Sigmoid colon (tissue), 7 donors: ENCODE measurements around the gene ERBB2. TPM values are rescaled to one million over a fixed set of nuclear protein-coding genes. Genes with fewer than 3 reads are reported as not detected.

Source experiments
- DNase-seq: peaks from one replicate; pipeline ENCODE4 v3.0.0-alpha.2; 2019
- H3K27ac ChIP-seq, 4 donors: fragments of 200-600 bp; sonication (generic); one replicate each; pipeline ENCODE4 v1.5.1; 2016 to 2019; ENCODE audit warnings: mild to moderate bottlenecking in 1 of 4
- H3K27me3 ChIP-seq, 3 donors: fragments of 200-600 bp; sonication (generic); one replicate each; pipeline ENCODE4 v1.5.1; 2019; ENCODE audit warnings: mild to moderate bottlenecking in 1 of 3
- H3K36me3 ChIP-seq, 4 donors: fragments of 200-600 bp; sonication (generic); one replicate each; pipeline ENCODE4 v1.5.1; 2016 to 2019
- H3K4me1 ChIP-seq, 4 donors: fragments of 200-600 bp; sonication (generic); one replicate each; pipeline ENCODE4 v1.5.1; 2017 to 2019
- H3K4me3 ChIP-seq, 4 donors: fragments of 200-600 bp; sonication (generic); one replicate each; pipeline ENCODE4 v1.5.1; 2017 to 2019; ENCODE audit warnings: mild to moderate bottlenecking in 2 of 4, moderate library complexity in 1 of 4
- H3K9me3 ChIP-seq, 4 donors: fragments of 200-600 bp in 3 of 4; sonication (generic) in 3 of 4; one replicate each; pipeline versions ENCODE4 v1.5.1 to v1.6.1; 2013 to 2019
- CTCF ChIP-seq, 4 experiments: fragments of 450-650 bp in 3 of 4; fragments of 200-600 bp in 1 of 4; IDR thresholded peaks; one replicate each; pipeline ENCODE4 v1.5.1; 2016 to 2019; ENCODE audit warnings: antibody characterized with exemption in 4 of 4, mild to moderate bottlenecking in 3 of 4, moderate library complexity in 2 of 4
- EP300 ChIP-seq, 4 donors: sonication (generic); formaldehyde crosslinking; IDR thresholded peaks; one replicate each; pipeline ENCODE4 v1.6.1; 2017; ENCODE audit warnings: antibody characterized with exemption in 4 of 4
- POLR2A ChIP-seq, 2 donors: fragments of 450-650 bp; IDR thresholded peaks; one replicate each; pipeline ENCODE4 v1.6.1; 2016; ENCODE audit warnings: antibody characterized with exemption in 2 of 2, mild to moderate bottlenecking in 2 of 2, moderate library complexity in 2 of 2
- POLR2AphosphoS5 ChIP-seq, 4 donors: sonication (generic); formaldehyde crosslinking; IDR thresholded peaks; one replicate each; pipeline ENCODE4 v1.6.1; 2017; ENCODE audit warnings: antibody characterized with exemption in 4 of 4
- whole genome bisulfite sequencing, 2 donors: extraction: QIAGEN DNeasy Blood & Tissue Kit; methylation state at CpG; one replicate each; pipeline ENCODE4 v1.1.7; 2013; 5-methylcytosine and 5-hydroxymethylcytosine counted together
- intact Hi-C: fragments of 100-400 bp; cut with DNase I; formaldehyde crosslinking; loops from one replicate; pipeline ENCODE4 v1.15.1; 2023
- polyA plus RNA-seq, 3 donors: library from polyadenylated mRNA; stranded (reverse); fragments of 200-250 nt; gene quantifications; one replicate each; pipeline ENCODE4 v1.2.3, GENCODE V29; 2013
- total RNA-seq, 4 donors: library from RNA; depleted of rRNA; stranded (reverse); fragments of >200 nt; gene quantifications; one replicate each; pipeline ENCODE4 v1.1.0, GENCODE V29; 2016
- donor health status: healthy with polysubstance abuse.
- donor health status: Bipolar disorder and iron deficiency.
- donor health status: healthy.

ERBB2 gene
- total and polyA plus RNA-seq, 7 donors: 11.8 to 58.9 (median 21.0) TPM

- Histone ChIP-seq H3K27me3 (no peaks in the 10 kb centered on the region), H3K27ac (peak overlapping the region; percentile 86 to 91 (median 87)), H3K36me3 (peaks cover 6 to 47% (median 22%) of the 10 kb centered on the region in 4 donors), H3K9me3 (no peaks in the 10 kb centered on the region), H3K4me3 (peak overlapping the region; percentile 62 to 86 (median 72)), H3K4me1 (peaks cover 0 to 12% (median 10%) of the 10 kb centered on the region in 4 donors)
- WGBS, 2 donors: 57 to 76% methylated on average over 6 of the region's 6 CpGs
- no peak for DNase-seq
- intact Hi-C loops: loop anchor here (2.0 kb wide), 1 partner anchor 29 kb away; the partner anchor contains the start of gene ERBB2
- no peak for TF ChIP-seq CTCF (IDR thresholded peaks at IDR 0.05)
- no peak for TF ChIP-seq POLR2AphosphoS5 (IDR thresholded peaks at IDR 0.05)
- TF ChIP-seq EP300 (IDR thresholded peaks at IDR 0.05): no peak
- TF ChIP-seq POLR2A (IDR thresholded peaks at IDR 0.05): no peak
These were observed 29.5 kb downstream of the ERBB2 start for GRCh38 chr17:39729280-39729851.

GRCh38 chr17:39730095-39730921, 30.4 kb downstream of the ERBB2 start, which contains the start of gene MIEN1:
Gene MIEN1 (minus strand): TSS chr17:39730532. CDS start chr17:39730495, 37 bp downstream.
- 1% methylated on average over 65 of the region's 65 CpGs for WGBS, 2 donors
- Histone ChIP-seq H3K4me1 (peaks cover 0 to 12% (median 10%) of the 10 kb centered on the region in 4 donors), H3K27ac (peak within 1 kb of the TSS; percentile 86 to 91 (median 87)), H3K27me3 (no peaks in the 10 kb centered on the region), H3K36me3 (peaks cover 0 to 37% (median 15%) of the 10 kb centered on the region in 4 donors), H3K9me3 (no peaks in the 10 kb centered on the region), H3K4me3 (peak within 1 kb of the TSS; percentile 62 to 86 (median 72))
- DNase-seq: peak; percentile 95
- TF ChIP-seq EP300 (IDR thresholded peaks at IDR 0.05): no peak
- peak; percentile 82 to 91 (median 82) for TF ChIP-seq CTCF (IDR thresholded peaks at IDR 0.05)
- TF ChIP-seq POLR2AphosphoS5 (IDR thresholded peaks at IDR 0.05): peak; percentile 85 to 97 (median 94)
- peak; percentile 62 to 82 for TF ChIP-seq POLR2A (IDR thresholded peaks at IDR 0.05)
- intact Hi-C loops: loop anchor here (1.0 to 5.0 kb wide), 4 partner anchors 24 to 108 kb away; partner anchors contain the start of genes PGAP3 and STARD3

- Histone ChIP-seq H3K4me1 (peaks cover 0 to 12% (median 10%) of the 10 kb centered on the region in 4 donors), H3K9me3 (no peaks in the 10 kb centered on the region), H3K27ac (no peak overlapping the region), H3K36me3 (peaks cover 0 to 17% (median 13%) of the 10 kb centered on the region in 4 donors), H3K4me3 (no peak overlapping the region), H3K27me3 (peaks cover 0 to 21% (median 18%) of the 10 kb centered on the region in 3 donors)
- intact Hi-C loops: loop anchor here (5.0 kb wide), 1 partner anchor 45 kb away; the partner anchor contains the start of gene PGAP3
- DNase-seq: no peak
- TF ChIP-seq CTCF (IDR thresholded peaks at IDR 0.05) (no peak), EP300 (IDR thresholded peaks at IDR 0.05) (no peak), POLR2AphosphoS5 (IDR thresholded peaks at IDR 0.05) (no peak), POLR2A (IDR thresholded peaks at IDR 0.05) (no peak)
- WGBS, 2 donors: 97 to 98% methylated on average over 3 of the region's 3 CpGs
These were observed 32.7 kb downstream of the ERBB2 start for GRCh38 chr17:39732586-39732985.

- H3K9me3 ChIP-seq: no peaks in the 10 kb centered on the region
- no peaks in the 10 kb centered on the region for H3K36me3 ChIP-seq
- no peak overlapping the region for H3K27ac ChIP-seq
- H3K4me1 ChIP-seq: peaks cover 0 to 27% (median 22%) of the 10 kb centered on the region in 4 donors
- no peak for DNase-seq
- intact Hi-C loops: no loop called here
- TF ChIP-seq CTCF (IDR thresholded peaks at IDR 0.05) (no peak), POLR2AphosphoS5 (IDR thresholded peaks at IDR 0.05) (no peak), POLR2A (IDR thresholded peaks at IDR 0.05) (no peak), EP300 (IDR thresholded peaks at IDR 0.05) (no peak)
- no peak overlapping the region for H3K4me3 ChIP-seq
- 15 to 52% methylated on average over 2 of the region's 2 CpGs for WGBS, 2 donors
- peaks cover 28 to 53% (median 50%) of the 10 kb centered on the region in 3 donors for H3K27me3 ChIP-seq
These were observed 36.0 kb downstream of the ERBB2 start for GRCh38 chr17:39735882-39736281.
